ENCODE results near the gene DSG3. TPM values are rescaled to one million over a fixed set of nuclear protein-coding genes. Genes with fewer than 3 reads are reported as not detected.

The DSG3 gene
- total RNA-seq, result not detected in 2 replicates

- intact Hi-C loops (cut with micrococcal nuclease), result no loop called here
Observed at GRCh38 chr18:31447530-31448191, at the start of gene DSG3. TSS of gene DSG3 (plus strand) at chr18:31447741. CDS start at chr18:31447878, 137 bp downstream.

DNA sequence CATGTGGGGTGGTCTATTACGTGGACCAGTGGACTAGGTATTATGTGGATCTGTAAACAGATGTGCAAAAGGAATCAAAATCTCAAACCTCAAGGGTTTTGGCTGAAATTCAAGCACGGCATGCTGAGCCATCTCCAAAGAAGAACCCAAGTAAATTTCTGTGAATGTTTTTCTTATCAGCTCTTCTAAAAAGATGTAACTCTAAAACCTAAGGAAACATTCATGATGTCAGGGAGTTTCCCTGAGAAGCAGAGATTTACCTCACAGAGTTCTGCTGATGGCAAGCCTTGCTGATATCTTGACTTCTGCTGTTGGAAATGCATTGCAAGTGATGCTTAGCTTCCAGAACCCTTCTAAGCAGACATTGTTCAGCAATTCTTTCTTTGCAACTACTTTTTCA is 49.4 kb upstream of the DSG3 start:
- intact Hi-C loops (cut with micrococcal nuclease), result no loop called here

DNA sequence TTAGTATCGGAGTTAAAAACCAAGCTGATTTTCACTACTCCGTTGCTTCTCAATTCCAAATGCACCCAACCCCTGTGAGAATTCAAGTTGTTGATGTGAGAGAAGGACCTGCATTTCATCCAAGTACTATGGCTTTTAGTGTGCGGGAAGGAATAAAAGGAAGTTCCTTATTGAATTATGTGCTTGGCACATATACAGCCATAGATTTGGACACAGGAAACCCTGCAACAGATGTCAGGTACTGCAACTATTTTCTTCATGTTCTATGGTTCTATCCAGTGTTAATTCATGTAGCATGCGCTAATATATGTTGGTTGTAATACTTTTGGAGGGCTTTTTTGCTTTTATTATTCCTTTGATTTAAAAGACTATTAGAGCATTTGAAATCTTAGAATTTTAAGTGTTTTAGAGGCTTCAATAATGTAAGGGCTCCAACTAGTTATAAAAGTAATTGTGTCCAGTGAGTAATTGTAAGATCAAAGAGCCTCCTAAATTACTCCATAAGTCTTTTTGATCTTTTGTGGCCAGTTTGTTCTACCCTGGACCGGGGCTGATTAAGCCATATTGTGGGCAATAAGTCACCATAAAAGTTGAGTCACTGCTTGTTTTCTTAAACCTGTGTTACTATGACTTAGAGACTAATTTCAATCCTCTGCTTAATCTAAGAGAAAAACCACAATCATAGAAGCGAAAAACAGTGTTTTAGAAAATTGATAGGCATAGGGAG is 48.1 kb upstream of the DSG3 start:
- intact Hi-C loops (cut with micrococcal nuclease), result no loop called here

- intact Hi-C loops (cut with micrococcal nuclease), result no loop called here
Observed at GRCh38 chr18:31401156-31402025, 46.1 kb upstream of the DSG3 start.

DNA sequence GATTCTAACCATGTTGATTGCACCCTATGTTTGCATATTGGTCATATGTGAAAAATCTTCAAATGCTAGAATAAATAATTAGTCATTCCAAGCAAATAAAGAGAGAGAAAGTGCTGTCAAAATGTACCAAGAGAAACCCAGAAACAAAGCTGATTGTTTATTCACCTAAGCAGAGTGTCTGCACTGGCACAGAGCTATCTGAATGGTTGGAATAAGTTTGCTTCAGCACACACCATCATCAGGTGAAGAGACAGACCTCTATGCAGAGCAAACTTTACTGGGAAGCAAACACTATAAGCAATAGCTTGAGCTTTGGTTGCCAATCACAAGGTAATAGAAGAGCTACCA is 45.5 kb upstream of the DSG3 start:
- intact Hi-C loops (cut with micrococcal nuclease), result no loop called here

GRCh38 chr18:31403409-31403808 is 44.1 kb upstream of the DSG3 start:
- intact Hi-C loops (cut with micrococcal nuclease), result no loop called here

GRCh38 chr18:31407649-31408048 is 39.9 kb upstream of the DSG3 start:
- intact Hi-C loops (cut with micrococcal nuclease), result no loop called here

DNA sequence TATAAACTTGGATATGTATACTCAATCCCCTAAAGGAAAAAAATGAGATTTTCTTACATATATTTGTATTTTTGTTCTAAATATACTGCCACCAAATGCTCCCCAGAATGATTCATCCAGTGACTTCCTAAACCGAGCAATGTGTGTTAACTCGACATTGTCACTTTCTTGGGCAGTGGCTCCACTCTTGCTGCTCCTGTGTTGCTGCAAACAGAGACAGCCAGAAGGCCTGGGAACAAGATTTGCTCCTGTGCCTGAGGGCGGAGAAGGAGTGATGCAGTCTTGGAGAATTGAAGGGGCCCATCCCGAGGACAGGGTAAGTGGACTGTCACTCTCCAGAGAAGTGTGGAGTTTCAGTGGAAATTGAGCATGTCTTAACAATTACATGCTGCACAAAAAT is 38.3 kb upstream of the DSG3 start:
- intact Hi-C loops (cut with micrococcal nuclease), result no loop called here

DNA sequence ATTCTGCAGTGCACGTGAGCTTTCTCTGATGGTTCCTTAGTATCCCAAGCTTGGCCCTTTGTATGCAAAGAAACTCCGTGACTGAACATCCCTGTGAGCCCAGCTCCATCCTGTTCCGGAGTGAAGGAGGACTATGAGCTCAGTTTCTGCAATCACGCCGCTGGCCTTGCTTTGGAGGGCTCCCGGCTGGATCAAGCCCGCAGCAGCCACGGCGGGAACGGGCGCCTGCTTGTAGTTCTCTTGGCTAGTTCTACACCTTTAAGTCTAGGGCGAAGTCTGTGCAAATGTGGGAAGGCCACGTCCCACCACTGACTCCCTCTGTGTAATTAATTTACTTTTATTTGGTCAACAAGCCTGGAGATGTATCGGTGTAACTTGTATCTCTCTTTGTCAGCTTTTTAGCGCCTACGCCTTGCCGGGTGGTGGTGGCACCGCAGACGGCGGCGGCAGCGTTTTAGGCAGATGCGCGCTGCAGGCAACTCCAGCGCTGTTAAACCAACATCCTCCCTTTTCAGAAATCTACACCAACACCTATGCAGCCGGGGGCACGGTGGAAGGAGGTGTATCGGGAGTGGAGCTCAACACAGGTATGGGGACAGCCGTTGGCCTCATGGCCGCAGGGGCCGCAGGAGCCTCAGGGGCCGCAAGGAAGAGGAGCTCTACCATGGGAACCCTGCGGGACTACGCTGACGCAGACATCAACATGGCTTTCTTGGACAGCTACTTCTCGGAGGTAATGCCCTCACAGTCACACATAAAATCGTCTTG is 36.6 kb upstream of the DSG3 start:
- intact Hi-C loops (cut with micrococcal nuclease), result no loop called here

DNA sequence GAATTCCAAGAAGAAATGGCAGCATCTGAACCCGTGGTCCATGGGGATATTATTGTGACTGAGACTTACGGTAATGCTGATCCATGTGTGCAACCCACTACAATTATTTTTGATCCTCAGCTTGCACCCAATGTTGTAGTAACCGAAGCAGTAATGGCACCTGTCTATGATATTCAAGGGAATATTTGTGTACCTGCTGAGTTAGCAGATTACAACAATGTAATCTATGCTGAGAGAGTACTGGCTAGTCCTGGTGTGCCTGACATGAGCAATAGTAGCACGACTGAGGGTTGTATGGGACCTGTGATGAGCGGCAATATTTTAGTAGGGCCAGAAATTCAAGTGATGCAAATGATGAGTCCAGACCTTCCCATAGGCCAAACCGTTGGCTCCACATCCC is 34.4 kb upstream of the DSG3 start:
- intact Hi-C loops (cut with micrococcal nuclease), result no loop called here

- intact Hi-C loops (cut with micrococcal nuclease), result no loop called here
Observed at GRCh38 chr18:31417850-31418249, 29.7 kb upstream of the DSG3 start.

DNA sequence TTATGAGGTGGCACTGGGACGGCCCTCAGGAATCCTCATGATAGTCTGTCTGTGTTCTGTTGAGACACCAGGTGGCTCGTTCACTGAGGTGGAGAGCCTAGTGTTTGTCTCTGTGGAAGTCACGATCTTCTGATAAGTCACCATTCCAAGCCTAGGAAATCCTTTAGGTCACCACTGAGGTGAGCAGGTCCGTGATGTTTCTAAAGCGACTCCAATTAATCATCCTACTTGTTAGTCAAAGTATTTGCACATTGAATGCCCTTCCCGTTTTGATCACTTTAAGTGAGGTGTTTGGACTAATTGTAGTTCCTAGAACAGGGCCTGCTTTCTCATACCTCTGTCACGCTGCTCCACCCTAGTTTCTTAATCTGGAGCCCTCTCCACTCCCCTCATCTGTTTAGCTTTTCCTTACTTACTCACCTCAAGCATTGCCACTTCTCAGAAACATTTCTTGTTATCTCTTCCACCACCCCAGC is 28.0 kb upstream of the DSG3 start:
- intact Hi-C loops (cut with micrococcal nuclease), result no loop called here

DNA sequence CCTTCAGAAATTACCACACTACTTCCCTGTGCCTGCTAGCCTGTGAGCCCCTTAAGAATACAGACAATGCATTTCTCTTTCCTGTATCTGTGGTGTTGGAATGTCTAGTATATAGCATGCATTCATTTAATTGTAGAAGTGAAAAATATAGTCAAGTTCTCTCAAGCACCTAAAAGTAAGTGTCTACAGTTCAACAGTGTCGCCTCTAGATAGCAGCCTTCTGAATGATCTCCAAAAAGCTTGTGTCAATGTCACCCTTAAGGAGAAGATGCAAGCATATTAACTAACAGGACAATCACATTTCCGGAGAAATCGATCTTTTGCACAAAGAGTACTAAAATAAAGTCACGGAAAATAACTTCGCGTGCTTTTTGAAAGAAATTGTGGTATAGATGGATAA is 27.5 kb upstream of the DSG3 start:
- intact Hi-C loops (cut with micrococcal nuclease), result no loop called here

GRCh38 chr18:31420524-31420923 is 27.0 kb upstream of the DSG3 start:
- intact Hi-C loops (cut with micrococcal nuclease), result no loop called here

DNA sequence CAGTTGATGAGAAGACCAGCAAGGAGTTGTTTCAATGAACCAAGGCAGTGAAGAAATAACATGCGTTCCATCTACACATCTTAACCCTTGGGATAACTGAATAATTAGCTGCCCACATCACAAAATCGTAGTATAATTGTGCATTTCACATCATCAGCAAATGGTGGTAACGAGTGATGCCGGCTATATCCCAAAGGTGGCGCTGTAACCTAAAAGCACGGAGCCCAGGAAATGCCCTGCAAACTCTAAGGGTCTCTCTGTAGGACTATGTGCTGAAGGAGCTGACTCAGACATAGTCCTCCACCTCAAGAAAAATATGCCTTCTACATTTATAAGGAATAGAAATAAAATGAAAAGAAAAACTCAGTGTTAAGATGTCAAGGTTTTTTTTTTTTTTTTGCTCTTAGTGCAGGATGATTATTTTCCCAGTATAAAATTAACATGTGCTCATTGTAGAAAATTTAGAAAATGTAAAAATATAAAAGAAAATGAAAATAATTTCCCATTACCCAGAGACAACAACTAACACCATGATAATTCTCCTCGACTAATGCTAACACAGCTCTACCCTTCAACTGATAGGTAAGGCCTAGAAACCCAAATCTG is 23.1 kb upstream of the DSG3 start:
- intact Hi-C loops (cut with micrococcal nuclease), result no loop called here

- intact Hi-C loops (cut with micrococcal nuclease), result no loop called here
Observed at GRCh38 chr18:31426021-31426420, 21.5 kb upstream of the DSG3 start.

- intact Hi-C loops (cut with micrococcal nuclease), result no loop called here
Observed at GRCh38 chr18:31426871-31427406, 20.6 kb upstream of the DSG3 start.

DNA sequence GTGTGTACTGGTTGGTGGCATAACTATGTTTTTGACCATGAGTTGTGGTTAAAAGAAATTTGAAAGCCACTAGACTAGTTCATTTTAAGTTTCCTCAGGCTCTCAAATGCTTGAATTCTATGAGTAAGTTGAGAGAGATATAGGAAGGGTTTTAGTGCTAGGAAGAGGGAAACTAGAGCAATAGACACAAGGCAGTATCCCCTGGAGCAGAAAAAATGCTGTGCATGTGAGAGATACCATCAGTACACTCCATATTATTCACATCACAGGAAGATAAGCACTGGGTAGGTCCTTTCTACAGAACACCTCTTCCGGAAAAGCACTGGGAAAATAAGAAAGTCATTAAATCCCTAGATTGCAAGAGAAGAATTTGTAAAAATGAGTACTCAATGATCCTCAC is 19.3 kb upstream of the DSG3 start:
- intact Hi-C loops (cut with micrococcal nuclease), result no loop called here

GRCh38 chr18:31429623-31430022 is 17.9 kb upstream of the DSG3 start:
- intact Hi-C loops (cut with micrococcal nuclease), result no loop called here

DNA sequence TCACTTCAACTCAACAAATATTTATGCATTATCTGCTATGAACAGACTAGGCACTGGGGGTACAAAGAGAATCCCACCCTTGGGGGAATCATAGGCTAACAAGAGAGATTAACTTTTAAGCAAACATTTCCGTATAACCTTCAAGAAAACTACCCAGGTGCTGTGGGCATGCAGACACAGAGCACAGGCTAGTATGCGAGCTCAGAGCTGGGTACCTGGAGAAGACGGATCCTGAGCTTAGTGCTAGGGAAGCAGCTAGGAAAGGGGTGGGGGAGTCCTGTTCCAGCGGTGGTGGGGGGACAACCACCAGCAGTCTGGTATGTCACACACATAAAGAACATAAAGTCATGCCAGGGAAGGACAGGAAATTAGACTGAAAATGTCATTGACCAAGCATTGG is 17.5 kb upstream of the DSG3 start:
- intact Hi-C loops (cut with micrococcal nuclease), result no loop called here

GRCh38 chr18:31430554-31430953 is 17.0 kb upstream of the DSG3 start:
- intact Hi-C loops (cut with micrococcal nuclease), result no loop called here
